ENCODE measurements around the gene ARRB1. TPM values are rescaled to one million over a fixed set of nuclear protein-coding genes. Genes with fewer than 3 reads are reported as not detected.

The ARRB1 gene
- total and polyA plus RNA-seq, 4 donors = 39.8 to 145 (median 55.2) TPM

DNA sequence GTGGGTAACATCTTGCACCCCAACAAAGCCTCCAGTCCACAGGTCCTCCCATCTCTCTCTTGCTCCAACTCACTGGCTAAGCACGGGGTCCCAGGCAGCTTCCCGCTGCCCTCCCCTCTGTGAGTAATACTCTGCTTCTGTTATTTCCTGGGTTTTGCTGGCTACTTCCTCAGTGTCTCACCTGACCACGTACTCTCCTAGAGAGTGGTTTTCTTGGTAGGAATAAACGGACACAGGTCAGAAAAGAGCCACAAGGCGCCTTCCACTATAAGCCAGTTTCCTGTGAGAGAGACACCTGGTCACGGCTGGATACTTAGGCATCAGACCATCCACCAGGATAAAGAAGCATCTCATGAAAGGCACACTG is 36.0 kb downstream of the ARRB1 start:
- DNase-seq (no peak), ATAC-seq (ENCODE audit: insufficient read depth, low FRiP score) (no peak)
- peak overlapping the region in 1 of 2 donors; percentile 74 for H3K27ac ChIP-seq (ENCODE audit: low read depth in 1 of 2, low read length in 1 of 2)
- 42 to 54% methylated on average over 6 of the region's 6 CpGs for WGBS, 2 donors
- H3K9me3 ChIP-seq (ENCODE audit: control insufficient read depth in 4 of 4, insufficient read depth in 3 of 4, low read length in 3 of 4) = no peaks in the 10 kb centered on the region
- no peak overlapping the region for H3K4me3 ChIP-seq
- TF ChIP-seq, protein P1, sequence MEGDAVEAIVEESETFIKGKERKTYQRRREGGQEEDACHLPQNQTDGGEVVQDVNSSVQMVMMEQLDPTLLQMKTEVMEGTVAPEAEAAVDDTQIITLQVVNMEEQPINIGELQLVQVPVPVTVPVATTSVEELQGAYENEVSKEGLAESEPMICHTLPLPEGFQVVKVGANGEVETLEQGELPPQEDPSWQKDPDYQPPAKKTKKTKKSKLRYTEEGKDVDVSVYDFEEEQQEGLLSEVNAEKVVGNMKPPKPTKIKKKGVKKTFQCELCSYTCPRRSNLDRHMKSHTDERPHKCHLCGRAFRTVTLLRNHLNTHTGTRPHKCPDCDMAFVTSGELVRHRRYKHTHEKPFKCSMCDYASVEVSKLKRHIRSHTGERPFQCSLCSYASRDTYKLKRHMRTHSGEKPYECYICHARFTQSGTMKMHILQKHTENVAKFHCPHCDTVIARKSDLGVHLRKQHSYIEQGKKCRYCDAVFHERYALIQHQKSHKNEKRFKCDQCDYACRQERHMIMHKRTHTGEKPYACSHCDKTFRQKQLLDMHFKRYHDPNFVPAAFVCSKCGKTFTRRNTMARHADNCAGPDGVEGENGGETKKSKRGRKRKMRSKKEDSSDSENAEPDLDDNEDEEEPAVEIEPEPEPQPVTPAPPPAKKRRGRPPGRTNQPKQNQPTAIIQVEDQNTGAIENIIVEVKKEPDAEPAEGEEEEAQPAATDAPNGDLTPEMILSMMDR (IDR thresholded peaks at IDR 0.05; ENCODE audit: control extremely low read depth, extremely low read depth) = no peak
- no peak overlapping the region for H3K9ac ChIP-seq (ENCODE audit: insufficient read depth in 1 of 2, low read length in 2 of 2)
- peaks cover 0 to 5% (median 2%) of the 10 kb centered on the region in 4 donors for H3K36me3 ChIP-seq (ENCODE audit: control insufficient read depth in 4 of 4, insufficient read depth in 4 of 4, low read length in 4 of 4)
- no peaks in the 10 kb centered on the region for H3K27me3 ChIP-seq (ENCODE audit: control insufficient read depth in 3 of 3, insufficient read depth in 3 of 3, low read length in 2 of 3)
- peaks cover 0 to 53% (median 30%) of the 10 kb centered on the region in 5 donors for H3K4me1 ChIP-seq (ENCODE audit: control insufficient read depth in 5 of 5, insufficient read depth in 5 of 5, low read length in 5 of 5)

DNA sequence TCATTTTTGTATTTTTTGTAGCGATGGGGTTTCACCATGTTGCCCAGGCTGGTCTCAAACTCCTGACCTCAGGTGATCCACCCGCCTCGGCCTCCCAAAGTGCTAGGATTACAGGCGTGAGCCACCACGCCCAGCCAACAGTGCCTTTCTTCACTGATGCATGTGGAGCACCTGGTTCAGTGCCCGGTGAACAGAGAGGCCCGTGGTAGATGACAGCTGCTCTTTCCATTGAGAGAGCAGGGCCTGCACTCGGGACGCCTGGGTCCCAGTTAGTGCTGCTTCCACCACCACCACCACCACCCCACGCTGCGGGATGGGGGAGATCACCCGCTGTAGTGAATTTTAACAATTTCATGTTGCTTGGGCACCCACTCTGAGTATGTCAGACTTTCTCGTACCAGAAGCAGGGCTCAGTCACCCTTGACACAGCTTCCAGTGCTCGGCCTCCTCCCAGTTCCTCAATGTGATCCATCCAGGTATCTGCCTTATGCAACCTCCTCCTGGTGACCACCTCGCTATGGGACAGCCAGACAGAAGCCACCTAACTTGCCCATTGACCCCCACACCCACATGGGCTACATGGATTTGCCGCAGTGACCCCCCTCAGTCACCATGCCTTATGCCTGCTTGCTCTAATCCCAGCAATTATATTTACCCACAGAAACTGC is 36.6 kb downstream of the ARRB1 start:
- Histone ChIP-seq H3K27ac (ENCODE audit: low read depth in 1 of 2, low read length in 1 of 2) (peak overlapping the region in 1 of 2 donors; percentile 74), H3K9ac (ENCODE audit: insufficient read depth in 1 of 2, low read length in 2 of 2) (no peak overlapping the region), H3K4me1 (ENCODE audit: control insufficient read depth in 5 of 5, insufficient read depth in 5 of 5, low read length in 5 of 5) (peaks cover 0 to 52% (median 25%) of the 10 kb centered on the region in 5 donors), H3K9me3 (ENCODE audit: control insufficient read depth in 4 of 4, insufficient read depth in 3 of 4, low read length in 3 of 4) (no peaks in the 10 kb centered on the region), H3K4me3 (no peak overlapping the region), H3K27me3 (ENCODE audit: control insufficient read depth in 3 of 3, insufficient read depth in 3 of 3, low read length in 2 of 3) (no peaks in the 10 kb centered on the region), H3K36me3 (ENCODE audit: control insufficient read depth in 4 of 4, insufficient read depth in 4 of 4, low read length in 4 of 4) (peaks cover 0 to 7% (median 3%) of the 10 kb centered on the region in 4 donors)
- 82 to 91% methylated on average over 16 of the region's 16 CpGs for WGBS, 2 donors
- DNase-seq = no peak
- ATAC-seq (ENCODE audit: insufficient read depth, low FRiP score) = no peak
- TF ChIP-seq, protein P1 (IDR thresholded peaks at IDR 0.05; ENCODE audit: control extremely low read depth, extremely low read depth) = no peak

DNA sequence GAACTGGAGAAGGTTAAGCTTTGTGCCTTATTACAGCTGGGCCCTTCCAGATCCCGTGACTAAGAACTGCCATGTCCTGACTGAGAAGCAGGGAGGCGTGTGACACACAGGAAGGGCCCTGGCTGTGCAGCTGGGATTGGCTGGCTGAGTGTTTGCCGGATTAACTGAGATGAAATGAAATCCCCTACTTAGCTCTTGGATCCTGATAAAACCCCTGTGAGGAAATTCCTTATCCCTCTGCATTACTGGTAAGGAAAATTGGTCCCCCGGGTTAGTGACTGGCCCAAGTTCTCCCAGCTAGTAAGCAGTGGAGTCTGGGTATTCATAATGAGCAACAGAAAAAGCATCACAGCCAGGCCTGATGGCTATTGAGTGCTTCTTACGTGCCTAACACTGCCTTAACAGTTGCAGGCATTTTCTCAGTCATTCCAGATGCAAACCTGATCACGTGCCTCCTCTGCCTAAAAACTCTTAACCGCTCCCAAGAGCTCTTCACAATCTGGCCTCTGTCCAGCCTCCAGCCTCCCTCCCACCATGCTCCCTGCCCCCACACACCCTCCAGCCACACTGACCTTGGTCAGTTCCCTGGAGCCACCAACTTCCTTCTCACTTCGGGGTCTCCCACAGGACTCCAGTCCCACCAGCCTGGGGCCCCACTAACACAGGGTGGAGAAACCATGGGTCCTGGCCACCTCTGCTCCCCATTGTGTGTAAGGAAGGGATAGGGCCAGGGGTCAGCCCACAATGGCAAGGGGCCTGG is 37.8 kb downstream of the ARRB1 start:
- ATAC-seq (ENCODE audit: insufficient read depth, low FRiP score) (peak; percentile 53), DNase-seq (peak; percentile 79 to 93 (median 86))
- Histone ChIP-seq H3K9ac (ENCODE audit: insufficient read depth in 1 of 2, low read length in 2 of 2) (peak overlapping the region in 1 of 2 donors; percentile 2), H3K4me3 (no peak overlapping the region), H3K27ac (ENCODE audit: low read depth in 1 of 2, low read length in 1 of 2) (peak overlapping the region; percentile 57 to 88), H3K9me3 (ENCODE audit: control insufficient read depth in 4 of 4, insufficient read depth in 3 of 4, low read length in 3 of 4) (no peaks in the 10 kb centered on the region), H3K27me3 (ENCODE audit: control insufficient read depth in 3 of 3, insufficient read depth in 3 of 3, low read length in 2 of 3) (no peaks in the 10 kb centered on the region), H3K4me1 (ENCODE audit: control insufficient read depth in 5 of 5, insufficient read depth in 5 of 5, low read length in 5 of 5) (peaks cover 0 to 51% (median 24%) of the 10 kb centered on the region in 5 donors), H3K36me3 (ENCODE audit: control insufficient read depth in 4 of 4, insufficient read depth in 4 of 4, low read length in 4 of 4) (peaks cover 0 to 11% (median 4%) of the 10 kb centered on the region in 4 donors)
- TF ChIP-seq, protein P1 (IDR thresholded peaks at IDR 0.05; ENCODE audit: control extremely low read depth, extremely low read depth) = no peak
- 30 to 61% methylated on average over 8 of the region's 8 CpGs for WGBS, 2 donors
